Bronchus fibroblast of lung (primary cell): ENCODE results near the gene BCORL1. TPM values are rescaled to one million over a fixed set of nuclear protein-coding genes. Genes with fewer than 3 reads are reported as not detected.

Source experiments
- total RNA-seq: library from RNA; depleted of rRNA; stranded (reverse); fragments of >200 nt; gene quantifications from 2 replicates; pipeline ENCODE4 v1.2.3, GENCODE V29; 2015

The BCORL1 gene
- 1.9 and 2.5 TPM in 2 replicates for total RNA-seq

GRCh38 chrX:129982300-129983251 lies at the start of gene BCORL1:
Gene BCORL1, plus strand, starts transcription at chrX:129982635. Its CDS starts 22,597 bp downstream, at chrX:130005232.

Other genes starting within 250 kb of the BCORL1 start
- gene XPNPEP2, start 243.7 kb upstream of the BCORL1 start, total RNA-seq, result 0.59 and 1.5 TPM in 2 replicates
- gene SASH3, start 202.7 kb upstream of the BCORL1 start, total RNA-seq, result not detected in 2 replicates
- 18.7 and 19.7 TPM in 2 replicates for gene ZDHHC9, start 138.7 kb upstream of the BCORL1 start, total RNA-seq
- gene UTP14A, start 76.5 kb upstream of the BCORL1 start, total RNA-seq, result 10.1 and 14.0 TPM in 2 replicates
- 17.5 and 17.8 TPM in 2 replicates for gene ELF4, start 127.9 kb downstream of the BCORL1 start, total RNA-seq
- 15.8 and 17.1 TPM in 2 replicates for gene AIFM1, start 183.2 kb downstream of the BCORL1 start, total RNA-seq
- gene RAB33A, start 189.3 kb downstream of the BCORL1 start, total RNA-seq, result 7.0 and 10.1 TPM in 2 replicates